HG02610 (cell line): ENCODE measurements around the gene FKBP10.
"Not testable (repeated sequence)": the region's sequence is repeated elsewhere in the genome, so short reads cannot be mapped to it uniquely, and the experiment has no call there.

Source experiments
- ATAC-seq: cut with Tn5 transposase; IDR thresholded peaks from one replicate; pipeline ENCODE4 v1.9.1; 2021; ENCODE audit warnings: mild to moderate bottlenecking, moderate library complexity; ENCODE audit not compliant: unreplicated experiment

The FKBP10 gene

GRCh38 chr17:41806685-41807445 is 5.9 kb upstream of the FKBP10 start:
- no peak for ATAC-seq

- peak; percentile 20 for ATAC-seq
Observed at GRCh38 chr17:41810659-41811548, 1.9 kb upstream of the FKBP10 start.

- peak; percentile 69 for ATAC-seq
Observed at GRCh38 chr17:41811549-41812380, 1.0 kb upstream of the FKBP10 start, which contains the start of gene P3H4. P3H4 (minus strand) TSS chr17:41811949; CDS start chr17:41811915, 34 bp downstream.

GRCh38 chr17:41813152-41813680 is 412 bp downstream of the FKBP10 start:
- ATAC-seq = no peak

GRCh38 chr17:41813699-41814124 is 908 bp downstream of the FKBP10 start:
- ATAC-seq = no peak

- no peak for ATAC-seq
Observed at GRCh38 chr17:41814195-41814594, 1.4 kb downstream of the FKBP10 start.

GRCh38 chr17:41816637-41817320 is 4.0 kb downstream of the FKBP10 start:
- no peak for ATAC-seq

- ATAC-seq = no peak
Observed at GRCh38 chr17:41818024-41818423, 5.2 kb downstream of the FKBP10 start.

GRCh38 chr17:41821776-41822175 is 9.0 kb downstream of the FKBP10 start:
- no peak for ATAC-seq

- no peak for ATAC-seq
Observed at GRCh38 chr17:41822216-41823140, 9.7 kb downstream of the FKBP10 start.

GRCh38 chr17:41823141-41823524 is 10.3 kb downstream of the FKBP10 start:
- ATAC-seq = no peak

- no peak for ATAC-seq
Observed at GRCh38 chr17:41823580-41823979, 10.8 kb downstream of the FKBP10 start.

GRCh38 chr17:41824086-41824485 is 11.3 kb downstream of the FKBP10 start:
- no peak for ATAC-seq

- no peak for ATAC-seq
Observed at GRCh38 chr17:41825175-41825845, 12.5 kb downstream of the FKBP10 start.

- not testable (repeated sequence) for ATAC-seq
Observed at GRCh38 chr17:41829961-41830360, 17.2 kb downstream of the FKBP10 start.

GRCh38 chr17:41835214-41835799 is 22.5 kb downstream of the FKBP10 start:
- ATAC-seq = no peak

- ATAC-seq = peak; percentile 62
Observed at GRCh38 chr17:41835800-41836549, 23.2 kb downstream of the FKBP10 start, which contains the start of gene NT5C3B. NT5C3B (minus strand) TSS chr17:41836232; CDS start chr17:41836193, 39 bp downstream.
